Esophagus muscularis mucosa (tissue), 4 donors: ENCODE measurements around the gene AFAP1.

ENCODE experiments used
- EP300 ChIP-seq: sonication (generic); formaldehyde crosslinking; IDR thresholded peaks from one replicate; pipeline ENCODE4 v1.6.1; 2017; ENCODE audit warnings: antibody characterized with exemption
- POLR2A ChIP-seq: fragments of 450-650 bp; IDR thresholded peaks from one replicate; pipeline ENCODE4 v1.6.1; 2017; ENCODE audit warnings: antibody characterized with exemption, moderate library complexity, mild to moderate bottlenecking, low read depth
- TF ChIP-seq, protein P1 (sequence below), 3 experiments: fragments of 200-600 bp in 2 of 3; fragments of 450-650 bp in 1 of 3; sonication (generic) in 2 of 3; IDR thresholded peaks; one replicate each; pipeline ENCODE4 v1.5.1; 2017 to 2019; ENCODE audit warnings: antibody characterized with exemption in 3 of 3, mild to moderate bottlenecking in 2 of 3, moderate library complexity in 1 of 3

DNA sequence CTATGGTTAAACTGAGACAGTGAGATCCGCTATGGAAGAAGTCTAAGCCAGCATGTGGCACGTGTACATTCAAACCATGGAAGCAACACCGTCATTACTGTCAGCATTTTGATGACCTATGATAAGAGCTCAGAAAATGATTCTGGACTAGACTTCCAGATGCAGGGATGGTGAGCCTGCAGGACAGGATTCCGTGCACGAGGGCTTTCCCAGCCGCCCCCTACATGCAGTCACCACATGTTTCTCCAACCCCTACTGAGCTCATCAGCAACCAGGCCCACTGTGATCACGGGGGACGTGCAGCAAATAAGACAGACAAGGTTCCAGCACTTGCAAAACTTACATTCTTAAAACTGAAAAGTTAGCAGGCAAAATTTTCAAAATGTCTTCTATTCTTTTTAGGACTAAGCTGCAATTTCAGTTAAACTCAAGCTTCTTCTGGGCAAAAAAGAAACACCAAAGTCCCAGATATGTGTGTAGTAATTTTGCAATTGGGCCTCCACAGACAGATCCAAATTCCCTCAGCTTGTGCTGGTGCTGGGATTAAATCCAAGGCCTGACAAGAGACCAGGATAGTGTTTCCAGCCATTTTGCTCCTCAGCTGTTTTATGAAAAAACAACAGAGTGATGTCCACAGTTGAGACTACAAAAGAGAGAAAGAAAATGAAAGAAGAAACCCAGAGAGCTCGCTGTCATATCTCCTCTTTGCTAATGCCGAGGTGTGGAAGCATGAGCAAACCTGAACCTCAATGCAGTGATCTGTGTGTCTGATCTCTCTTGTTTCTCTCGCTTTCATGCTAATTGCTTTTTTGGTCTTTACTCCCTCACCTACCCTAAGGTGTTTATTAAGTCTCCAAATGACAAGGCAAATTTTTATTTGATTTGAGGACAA is 118.2 kb downstream of the AFAP1 start:
- TF ChIP-seq POLR2A (no peak), EP300 (no peak)
- TF ChIP-seq, protein P1, sequence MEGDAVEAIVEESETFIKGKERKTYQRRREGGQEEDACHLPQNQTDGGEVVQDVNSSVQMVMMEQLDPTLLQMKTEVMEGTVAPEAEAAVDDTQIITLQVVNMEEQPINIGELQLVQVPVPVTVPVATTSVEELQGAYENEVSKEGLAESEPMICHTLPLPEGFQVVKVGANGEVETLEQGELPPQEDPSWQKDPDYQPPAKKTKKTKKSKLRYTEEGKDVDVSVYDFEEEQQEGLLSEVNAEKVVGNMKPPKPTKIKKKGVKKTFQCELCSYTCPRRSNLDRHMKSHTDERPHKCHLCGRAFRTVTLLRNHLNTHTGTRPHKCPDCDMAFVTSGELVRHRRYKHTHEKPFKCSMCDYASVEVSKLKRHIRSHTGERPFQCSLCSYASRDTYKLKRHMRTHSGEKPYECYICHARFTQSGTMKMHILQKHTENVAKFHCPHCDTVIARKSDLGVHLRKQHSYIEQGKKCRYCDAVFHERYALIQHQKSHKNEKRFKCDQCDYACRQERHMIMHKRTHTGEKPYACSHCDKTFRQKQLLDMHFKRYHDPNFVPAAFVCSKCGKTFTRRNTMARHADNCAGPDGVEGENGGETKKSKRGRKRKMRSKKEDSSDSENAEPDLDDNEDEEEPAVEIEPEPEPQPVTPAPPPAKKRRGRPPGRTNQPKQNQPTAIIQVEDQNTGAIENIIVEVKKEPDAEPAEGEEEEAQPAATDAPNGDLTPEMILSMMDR (IDR thresholded peaks at IDR 0.05): no peak
